Endothelial cell of umbilical vein (primary cell): Measurements from ENCODE around the gene MYLK. TPM values are rescaled to one million over a fixed set of nuclear protein-coding genes. Genes with fewer than 3 reads are reported as not detected.

Experiments
- BruUV-seq: library from RNA; stranded (reverse); fragments of 400-500 nt; replicated peaks from 2 replicates; lab custom pipeline; 2021; lab: Mats Ljungman, UMichigan
- CTCF ChIA-PET: fragments of 300-600, 350-600 bp; sonication (Branson Sonifier 250); formaldehyde crosslinking; loops from one replicate; lab custom pipeline; 2021; ENCODE audit warnings: antibody characterized with exemption, inconsistent platforms; lab: Charles Lee
- POLR2A ChIA-PET: fragments of 300-600, 350-600 bp; sonication (Branson Sonifier 250); formaldehyde crosslinking; loops from one replicate; lab custom pipeline; 2021; ENCODE audit warnings: antibody characterized with exemption, inconsistent platforms; lab: Charles Lee
- DNase-seq: peaks from one replicate; pipeline ENCODE4 v3.0.0-alpha.2; 2011; ENCODE audit warnings: low read depth, low spot score
- FAIRE-seq: peaks from 2 replicates; lab custom pipeline; 2011; peaks lifted over from hg19 to GRCh38; lab: Jason Lieb, UNC
- H2AFZ ChIP-seq: 2 replicates; pipeline ENCODE4 v1.6.0; 2012; ENCODE audit warnings: low read depth, low read length, control low read depth, inconsistent platforms
- H3K27ac ChIP-seq: 2 replicates; pipeline ENCODE4 v1.5.1; 2011; ENCODE audit warnings: low read depth, mild to moderate bottlenecking, control low read depth, low read length, moderate library complexity; ENCODE audit not compliant: insufficient read depth
- H3K27me3 ChIP-seq, 2 experiments: 2 replicates each; pipeline versions ENCODE4 v1.6.0 to v1.6.1; 2011; ENCODE audit warnings: low read length in 2 of 2, mixed read lengths in 1 of 2; ENCODE audit not compliant: control insufficient read depth in 2 of 2, insufficient read depth in 2 of 2
- H3K36me3 ChIP-seq, 2 experiments: 2 replicates in 1 of 2; 3 replicates in 1 of 2; pipeline ENCODE4 v1.5.1; 2011; ENCODE audit warnings: low read length in 2 of 2, mild to moderate bottlenecking in 1 of 2, moderate library complexity in 1 of 2; ENCODE audit not compliant: control insufficient read depth in 2 of 2, insufficient read depth in 2 of 2; ENCODE audit errors: extremely low read depth in 1 of 2
- H3K4me1 ChIP-seq: 3 replicates; pipeline ENCODE4 v1.5.1; 2011; ENCODE audit warnings: mild to moderate bottlenecking, low read length; ENCODE audit not compliant: control insufficient read depth, insufficient read depth; ENCODE audit errors: extremely low read depth
- H3K4me2 ChIP-seq: 2 replicates; pipeline ENCODE4 v1.6.1; 2011; ENCODE audit warnings: low read length, control low read depth, mixed read lengths; ENCODE audit not compliant: insufficient read depth
- H3K4me3 ChIP-seq, 3 experiments: fragments of 200-600 bp in 1 of 3; sonication (generic), shearing (Covaris generic) in 1 of 3; replicated peaks in 1 of 3; 2 replicates each; pipeline ENCODE4 v1.5.1; 2011 to 2016; ENCODE audit warnings: control low read depth in 3 of 3, low read length in 3 of 3, mild to moderate bottlenecking in 2 of 3, inconsistent platforms in 1 of 3, low read depth in 1 of 3, moderate library complexity in 1 of 3; ENCODE audit not compliant: insufficient read depth in 1 of 3
- H3K79me2 ChIP-seq: 2 replicates; pipeline ENCODE4 v1.6.0; 2012; ENCODE audit warnings: low read length, inconsistent platforms; ENCODE audit not compliant: control insufficient read depth, insufficient read depth
- H3K9ac ChIP-seq: replicated peaks from 2 replicates; pipeline ENCODE3; 2011; ENCODE audit warnings: low read length, control low read depth; ENCODE audit not compliant: insufficient read depth; ENCODE audit errors: extremely low read depth
- H3K9me1 ChIP-seq: replicated peaks from 3 replicates; pipeline ENCODE4 v1.6.0; 2011; ENCODE audit warnings: mild to moderate bottlenecking, low read length; ENCODE audit not compliant: control insufficient read depth, insufficient read depth; ENCODE audit errors: extremely low read depth
- H3K9me3 ChIP-seq: replicated peaks from 2 replicates; pipeline ENCODE4 v1.5.1; 2012; ENCODE audit warnings: low read length, inconsistent platforms; ENCODE audit not compliant: control insufficient read depth, insufficient read depth
- H4K20me1 ChIP-seq: replicated peaks from 2 replicates; pipeline ENCODE3; 2011; ENCODE audit warnings: mild to moderate bottlenecking, low read length; ENCODE audit not compliant: control insufficient read depth, insufficient read depth; ENCODE audit errors: extremely low read depth
- CTCF ChIP-seq, 2 donors: IDR thresholded peaks; 1 replicate in 1 of 2; 2 replicates in 1 of 2; pipeline ENCODE4 v1.5.1; 2011; ENCODE audit warnings: low read length in 2 of 2, mild to moderate bottlenecking in 2 of 2, moderate library complexity in 2 of 2, control low read depth in 1 of 2, inconsistent platforms in 1 of 2, low read depth in 1 of 2; ENCODE audit not compliant: insufficient read depth in 1 of 2; ENCODE audit errors: extremely low read depth in 1 of 2
- EZH2 ChIP-seq: IDR thresholded peaks from 2 replicates; pipeline ENCODE4 v1.6.1; 2012; ENCODE audit warnings: borderline replicate concordance, low read depth, mild to moderate bottlenecking, moderate library complexity, low read length, inconsistent platforms; ENCODE audit not compliant: severe bottlenecking
- FOS ChIP-seq: IDR thresholded peaks from 2 replicates; pipeline ENCODE4 v1.6.1; 2011; ENCODE audit warnings: mild to moderate bottlenecking, low read length, moderate library complexity, borderline replicate concordance; ENCODE audit not compliant: insufficient read depth
- GATA2 ChIP-seq: IDR thresholded peaks from 2 replicates; pipeline ENCODE4 v1.7.0; 2011; ENCODE audit warnings: low read depth, mild to moderate bottlenecking, moderate library complexity, mixed read lengths, low read length; ENCODE audit not compliant: insufficient read length, insufficient read depth
- JUN ChIP-seq: IDR thresholded peaks from 2 replicates; pipeline ENCODE4 v1.6.1; 2011; ENCODE audit warnings: borderline replicate concordance, low read depth; ENCODE audit not compliant: insufficient read length, insufficient read depth
- MAX ChIP-seq: IDR thresholded peaks from 2 replicates; pipeline ENCODE4 v1.6.1; 2011; ENCODE audit not compliant: insufficient read depth, insufficient read length
- MYC ChIP-seq: IDR thresholded peaks from one replicate; pipeline ENCODE4 v1.6.1; 2011; ENCODE audit warnings: mild to moderate bottlenecking, low read depth, low read length
- POLR2A ChIP-seq: IDR thresholded peaks from 2 replicates; pipeline ENCODE4 v1.6.1; 2012; ENCODE audit warnings: low read depth, mild to moderate bottlenecking, control low read depth, low read length
- POLR2AphosphoS5 ChIP-seq: IDR thresholded peaks from 2 replicates; pipeline ENCODE4 v1.6.1; 2012; ENCODE audit warnings: low read depth, mild to moderate bottlenecking, control low read depth, low read length, moderate library complexity; ENCODE audit not compliant: insufficient read depth
- dilution Hi-C: fragments of 300-500 bp; cut with MboI; formaldehyde crosslinking; loops from one replicate; pipeline ENCODE4 v1.15.0; 2019; ENCODE audit warnings: low sequenced_read_pairs; ENCODE audit not compliant: extremely low pct_ligation_motif_present
- intact Hi-C: fragments of 100-400 bp; cut with micrococcal nuclease; formaldehyde crosslinking; loops from one replicate; pipeline ENCODE4 v1.10.0; 2022
- polyA plus RNA-seq, 4 experiments: library from polyadenylated mRNA; depleted of rRNA in 3 of 4; stranded (reverse) in 3 of 4; unstranded in 1 of 4; fragments of >200 nt; gene quantifications; 2 replicates each; pipeline versions ENCODE4 v1.2.1 to v1.2.3, GENCODE V29; 2011 to 2012; ENCODE audit warnings: missing spikeins in 1 of 4
- total RNA-seq: library from RNA; stranded (reverse); gene quantifications from 2 replicates; pipeline ENCODE4 v1.2.3, GENCODE V29; 2021

MYLK gene
- total and polyA plus RNA-seq, 2 donors (not counting 3 experiments of a cell fraction or from before 2014, with no cell fraction given), result 10.0 to 22.2 TPM

- no peaks in the 10 kb centered on the region for H3K79me2 ChIP-seq
- no peaks in the 10 kb centered on the region for H4K20me1 ChIP-seq
- FAIRE-seq (no peak), DNase-seq (no peak)
- H3K4me1 ChIP-seq, result peaks cover 36% of the 10 kb centered on the region
- H3K27ac ChIP-seq, result no peak overlapping the region
- CTCF ChIA-PET, result interaction anchor here (1.7 to 9.1 kb wide), 5 partner anchors 15 to 66 kb away, joined by 6 to 299 read pairs (median 102); no protein-coding TSS in a partner anchor
- no peak overlapping the region for H2AFZ ChIP-seq
- dilution Hi-C loops, result no loop called here
- H3K36me3 ChIP-seq, result no peaks in the 10 kb centered on the region
- intact Hi-C loops, result loop anchor here (10.0 kb wide), 1 partner anchor 228 kb away; the partner anchor contains the start of gene MYLK
- peak overlapping the region; percentile 45 for H3K4me2 ChIP-seq
- no peaks in the 10 kb centered on the region for H3K27me3 ChIP-seq
- H3K9ac ChIP-seq, result no peak overlapping the region
- TF ChIP-seq EZH2 (no peak), MAX (no peak), FOS (no peak), GATA2 (no peak), POLR2A (no peak), MYC (no peak), POLR2AphosphoS5 (no peak), JUN (no peak), CTCF (IDR thresholded peaks at IDR 0.05; ENCODE audit: extremely low read depth in 1 of 2, insufficient read depth in 1 of 2, low read depth in 1 of 2, low read length in 2 of 2) (no peak)
- H3K4me3 ChIP-seq, result no peak overlapping the region
- POLR2A ChIA-PET, result no interaction called here
- no peaks in the 10 kb centered on the region for H3K9me3 ChIP-seq
- no peaks in the 10 kb centered on the region for H3K9me1 ChIP-seq
- no TSS peak for BruUV-seq
Observed at GRCh38 chr3:123657111-123657510, 227.0 kb downstream of the MYLK start.
